Endothelial cell of umbilical vein (primary cell): ENCODE measurements around the gene FUZ. TPM values are rescaled to one million over a fixed set of nuclear protein-coding genes. Genes with fewer than 3 reads are reported as not detected.

Experiments
- BruUV-seq: library from RNA; stranded (reverse); fragments of 400-500 nt; replicated peaks from 2 replicates; lab custom pipeline; 2021; lab: Mats Ljungman, UMichigan
- CTCF ChIA-PET: fragments of 300-600, 350-600 bp; sonication (Branson Sonifier 250); formaldehyde crosslinking; loops from one replicate; lab custom pipeline; 2021; ENCODE audit warnings: antibody characterized with exemption, inconsistent platforms; lab: Charles Lee
- POLR2A ChIA-PET: fragments of 300-600, 350-600 bp; sonication (Branson Sonifier 250); formaldehyde crosslinking; loops from one replicate; lab custom pipeline; 2021; ENCODE audit warnings: antibody characterized with exemption, inconsistent platforms; lab: Charles Lee
- DNase-seq: peaks from one replicate; pipeline ENCODE4 v3.0.0-alpha.2; 2011; ENCODE audit warnings: low read depth, low spot score
- FAIRE-seq: peaks from 2 replicates; lab custom pipeline; 2011; peaks lifted over from hg19 to GRCh38; lab: Jason Lieb, UNC
- H2AFZ ChIP-seq: 2 replicates; pipeline ENCODE4 v1.6.0; 2012; ENCODE audit warnings: low read depth, low read length, control low read depth, inconsistent platforms
- H3K27ac ChIP-seq: 2 replicates; pipeline ENCODE4 v1.5.1; 2011; ENCODE audit warnings: low read depth, mild to moderate bottlenecking, control low read depth, low read length, moderate library complexity; ENCODE audit not compliant: insufficient read depth
- H3K27me3 ChIP-seq, 2 experiments: 2 replicates each; pipeline versions ENCODE4 v1.6.0 to v1.6.1; 2011; ENCODE audit warnings: low read length in 2 of 2, mixed read lengths in 1 of 2; ENCODE audit not compliant: control insufficient read depth in 2 of 2, insufficient read depth in 2 of 2
- H3K36me3 ChIP-seq, 2 experiments: 2 replicates in 1 of 2; 3 replicates in 1 of 2; pipeline ENCODE4 v1.5.1; 2011; ENCODE audit warnings: low read length in 2 of 2, mild to moderate bottlenecking in 1 of 2, moderate library complexity in 1 of 2; ENCODE audit not compliant: control insufficient read depth in 2 of 2, insufficient read depth in 2 of 2; ENCODE audit errors: extremely low read depth in 1 of 2
- H3K4me1 ChIP-seq: 3 replicates; pipeline ENCODE4 v1.5.1; 2011; ENCODE audit warnings: mild to moderate bottlenecking, low read length; ENCODE audit not compliant: control insufficient read depth, insufficient read depth; ENCODE audit errors: extremely low read depth
- H3K4me2 ChIP-seq: 2 replicates; pipeline ENCODE4 v1.6.1; 2011; ENCODE audit warnings: low read length, control low read depth, mixed read lengths; ENCODE audit not compliant: insufficient read depth
- H3K4me3 ChIP-seq, 3 experiments: fragments of 200-600 bp in 1 of 3; sonication (generic), shearing (Covaris generic) in 1 of 3; replicated peaks in 1 of 3; 2 replicates each; pipeline ENCODE4 v1.5.1; 2011 to 2016; ENCODE audit warnings: control low read depth in 3 of 3, low read length in 3 of 3, mild to moderate bottlenecking in 2 of 3, inconsistent platforms in 1 of 3, low read depth in 1 of 3, moderate library complexity in 1 of 3; ENCODE audit not compliant: insufficient read depth in 1 of 3
- H3K79me2 ChIP-seq: 2 replicates; pipeline ENCODE4 v1.6.0; 2012; ENCODE audit warnings: low read length, inconsistent platforms; ENCODE audit not compliant: control insufficient read depth, insufficient read depth
- H3K9ac ChIP-seq: replicated peaks from 2 replicates; pipeline ENCODE3; 2011; ENCODE audit warnings: low read length, control low read depth; ENCODE audit not compliant: insufficient read depth; ENCODE audit errors: extremely low read depth
- H3K9me1 ChIP-seq: replicated peaks from 3 replicates; pipeline ENCODE4 v1.6.0; 2011; ENCODE audit warnings: mild to moderate bottlenecking, low read length; ENCODE audit not compliant: control insufficient read depth, insufficient read depth; ENCODE audit errors: extremely low read depth
- H3K9me3 ChIP-seq: replicated peaks from 2 replicates; pipeline ENCODE4 v1.5.1; 2012; ENCODE audit warnings: low read length, inconsistent platforms; ENCODE audit not compliant: control insufficient read depth, insufficient read depth
- H4K20me1 ChIP-seq: replicated peaks from 2 replicates; pipeline ENCODE3; 2011; ENCODE audit warnings: mild to moderate bottlenecking, low read length; ENCODE audit not compliant: control insufficient read depth, insufficient read depth; ENCODE audit errors: extremely low read depth
- GATA2 ChIP-seq: IDR thresholded peaks from 2 replicates; pipeline ENCODE4 v1.7.0; 2011; ENCODE audit warnings: low read depth, mild to moderate bottlenecking, moderate library complexity, mixed read lengths, low read length; ENCODE audit not compliant: insufficient read length, insufficient read depth
- JUN ChIP-seq: IDR thresholded peaks from 2 replicates; pipeline ENCODE4 v1.6.1; 2011; ENCODE audit warnings: borderline replicate concordance, low read depth; ENCODE audit not compliant: insufficient read length, insufficient read depth
- MYC ChIP-seq: IDR thresholded peaks from one replicate; pipeline ENCODE4 v1.6.1; 2011; ENCODE audit warnings: mild to moderate bottlenecking, low read depth, low read length
- POLR2A ChIP-seq: IDR thresholded peaks from 2 replicates; pipeline ENCODE4 v1.6.1; 2012; ENCODE audit warnings: low read depth, mild to moderate bottlenecking, control low read depth, low read length
- dilution Hi-C: fragments of 300-500 bp; cut with MboI; formaldehyde crosslinking; loops from one replicate; pipeline ENCODE4 v1.15.0; 2019; ENCODE audit warnings: low sequenced_read_pairs; ENCODE audit not compliant: extremely low pct_ligation_motif_present
- intact Hi-C: fragments of 100-400 bp; cut with micrococcal nuclease; formaldehyde crosslinking; loops from one replicate; pipeline ENCODE4 v1.10.0; 2022
- polyA plus RNA-seq, 4 experiments: library from polyadenylated mRNA; depleted of rRNA in 3 of 4; stranded (reverse) in 3 of 4; unstranded in 1 of 4; fragments of >200 nt; gene quantifications; 2 replicates each; pipeline versions ENCODE4 v1.2.1 to v1.2.3, GENCODE V29; 2011 to 2012; ENCODE audit warnings: missing spikeins in 1 of 4
- total RNA-seq: library from RNA; stranded (reverse); gene quantifications from 2 replicates; pipeline ENCODE4 v1.2.3, GENCODE V29; 2021
- TF ChIP-seq, protein P1 (sequence below), 2 donors: IDR thresholded peaks; 1 replicate in 1 of 2; 2 replicates in 1 of 2; pipeline ENCODE4 v1.5.1; 2011; ENCODE audit warnings: low read length in 2 of 2, mild to moderate bottlenecking in 2 of 2, moderate library complexity in 2 of 2, control low read depth in 1 of 2, inconsistent platforms in 1 of 2, low read depth in 1 of 2; ENCODE audit not compliant: insufficient read depth in 1 of 2; ENCODE audit errors: extremely low read depth in 1 of 2

FUZ gene
- total and polyA plus RNA-seq, 2 donors (not counting 3 experiments of a cell fraction or from before 2014, with no cell fraction given) = 12.3 to 14.0 TPM

DNA sequence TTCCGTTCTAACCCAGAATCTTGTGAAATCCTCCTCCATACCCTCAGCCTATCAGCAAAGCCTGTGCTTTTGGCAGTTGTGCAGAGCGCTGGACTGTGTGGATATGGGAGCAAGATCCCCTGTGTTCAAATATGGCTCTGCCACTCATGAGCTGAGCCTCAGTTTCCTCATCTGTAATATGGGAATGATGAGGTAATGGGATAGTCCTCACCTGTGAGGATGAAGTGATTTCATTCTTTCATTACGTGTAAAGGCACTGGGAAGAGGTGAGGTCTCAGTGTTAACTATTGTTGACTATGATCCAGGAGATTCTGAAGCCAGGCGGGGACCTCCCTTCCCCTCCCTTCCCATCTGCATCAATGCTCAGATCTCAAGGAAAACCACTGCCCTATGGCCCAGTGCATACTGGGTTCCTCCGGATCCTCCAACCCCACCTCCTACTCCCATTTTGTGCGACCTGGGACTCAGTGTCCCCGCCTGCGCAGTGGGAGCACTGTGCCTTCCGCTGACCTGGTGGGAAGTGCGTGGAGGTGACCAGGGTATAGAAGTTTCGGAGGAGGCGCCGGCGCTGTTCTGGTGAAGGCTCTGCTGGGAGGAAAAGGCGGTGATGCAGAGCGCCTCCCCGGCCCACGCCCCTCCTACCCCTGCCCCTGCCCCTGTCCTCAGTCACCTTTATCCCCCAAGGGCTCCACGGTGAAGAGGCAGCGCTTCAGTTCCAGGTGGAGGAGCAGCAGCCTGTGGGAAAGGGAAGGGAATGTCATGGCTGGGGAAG lies 5.0 kb downstream of the FUZ start:
- H3K4me1 ChIP-seq = peaks cover 15% of the 10 kb centered on the region
- no peaks in the 10 kb centered on the region for H3K79me2 ChIP-seq
- dilution Hi-C loops (no loop called here), intact Hi-C loops (loop anchor here (2.0 to 5.0 kb wide), 3 partner anchors 41 to 311 kb away; partner anchors contain the start of genes ADM5, AP2A1 and RPS11)
- DNase-seq (no peak), FAIRE-seq (no peak)
- no peak overlapping the region for H3K9ac ChIP-seq
- H3K36me3 ChIP-seq = peaks cover 4 to 6% of the 10 kb centered on the region in 2 experiments
- H3K4me2 ChIP-seq = no peak overlapping the region
- no peaks in the 10 kb centered on the region for H4K20me1 ChIP-seq
- no peak for TF ChIP-seq JUN
- TF ChIP-seq POLR2A = no peak
- TF ChIP-seq MYC = no peak
- no peak for TF ChIP-seq GATA2
- TF ChIP-seq, protein P1, sequence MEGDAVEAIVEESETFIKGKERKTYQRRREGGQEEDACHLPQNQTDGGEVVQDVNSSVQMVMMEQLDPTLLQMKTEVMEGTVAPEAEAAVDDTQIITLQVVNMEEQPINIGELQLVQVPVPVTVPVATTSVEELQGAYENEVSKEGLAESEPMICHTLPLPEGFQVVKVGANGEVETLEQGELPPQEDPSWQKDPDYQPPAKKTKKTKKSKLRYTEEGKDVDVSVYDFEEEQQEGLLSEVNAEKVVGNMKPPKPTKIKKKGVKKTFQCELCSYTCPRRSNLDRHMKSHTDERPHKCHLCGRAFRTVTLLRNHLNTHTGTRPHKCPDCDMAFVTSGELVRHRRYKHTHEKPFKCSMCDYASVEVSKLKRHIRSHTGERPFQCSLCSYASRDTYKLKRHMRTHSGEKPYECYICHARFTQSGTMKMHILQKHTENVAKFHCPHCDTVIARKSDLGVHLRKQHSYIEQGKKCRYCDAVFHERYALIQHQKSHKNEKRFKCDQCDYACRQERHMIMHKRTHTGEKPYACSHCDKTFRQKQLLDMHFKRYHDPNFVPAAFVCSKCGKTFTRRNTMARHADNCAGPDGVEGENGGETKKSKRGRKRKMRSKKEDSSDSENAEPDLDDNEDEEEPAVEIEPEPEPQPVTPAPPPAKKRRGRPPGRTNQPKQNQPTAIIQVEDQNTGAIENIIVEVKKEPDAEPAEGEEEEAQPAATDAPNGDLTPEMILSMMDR (IDR thresholded peaks at IDR 0.05; ENCODE audit: extremely low read depth in 1 of 2, insufficient read depth in 1 of 2, low read depth in 1 of 2, low read length in 2 of 2) = no peak
- H3K4me3 ChIP-seq = no peak overlapping the region
- H3K27me3 ChIP-seq = no peaks in the 10 kb centered on the region
- no peaks in the 10 kb centered on the region for H3K9me1 ChIP-seq
- no TSS peak for BruUV-seq
- no peak overlapping the region for H2AFZ ChIP-seq
- H3K27ac ChIP-seq = no peak overlapping the region
- POLR2A ChIA-PET = no interaction called here
- no peaks in the 10 kb centered on the region for H3K9me3 ChIP-seq
- CTCF ChIA-PET = no interaction called here
